SKM-1 treated with dmso at 0.1 percent for 144 hours (cell line): ENCODE data around the gene DOCK1.
"Not testable (repeated sequence)": the region's sequence is repeated elsewhere in the genome, so short reads cannot be mapped to it uniquely, and the experiment has no call there.

Source experiments
- DNase-seq: peaks from one replicate; lab custom pipeline; 2025; ENCODE audit not compliant: unreplicated experiment; lab: John Stamatoyannopoulos, UW

DOCK1 gene

DNA sequence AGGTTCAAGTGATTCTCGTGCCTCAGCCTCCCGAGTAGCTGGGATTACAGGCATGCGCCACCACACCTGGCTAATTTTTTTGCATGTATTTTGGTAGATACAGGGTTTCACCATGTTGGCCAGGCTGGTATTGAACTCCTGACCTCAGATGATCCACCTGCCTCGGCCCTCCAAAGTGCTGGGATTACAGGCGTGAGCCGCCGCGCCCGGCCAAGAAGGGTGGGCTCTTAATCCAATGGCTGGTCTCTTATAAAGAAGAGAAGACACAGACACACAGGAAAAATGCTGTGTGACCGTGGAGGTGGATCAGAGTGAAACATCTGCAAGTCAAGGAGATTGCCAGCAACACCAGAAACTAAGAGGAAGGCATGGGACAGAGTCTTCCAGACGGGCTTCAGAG, 394.0 kb downstream of the DOCK1 start:
- DNase-seq, result not testable (repeated sequence)

DNA sequence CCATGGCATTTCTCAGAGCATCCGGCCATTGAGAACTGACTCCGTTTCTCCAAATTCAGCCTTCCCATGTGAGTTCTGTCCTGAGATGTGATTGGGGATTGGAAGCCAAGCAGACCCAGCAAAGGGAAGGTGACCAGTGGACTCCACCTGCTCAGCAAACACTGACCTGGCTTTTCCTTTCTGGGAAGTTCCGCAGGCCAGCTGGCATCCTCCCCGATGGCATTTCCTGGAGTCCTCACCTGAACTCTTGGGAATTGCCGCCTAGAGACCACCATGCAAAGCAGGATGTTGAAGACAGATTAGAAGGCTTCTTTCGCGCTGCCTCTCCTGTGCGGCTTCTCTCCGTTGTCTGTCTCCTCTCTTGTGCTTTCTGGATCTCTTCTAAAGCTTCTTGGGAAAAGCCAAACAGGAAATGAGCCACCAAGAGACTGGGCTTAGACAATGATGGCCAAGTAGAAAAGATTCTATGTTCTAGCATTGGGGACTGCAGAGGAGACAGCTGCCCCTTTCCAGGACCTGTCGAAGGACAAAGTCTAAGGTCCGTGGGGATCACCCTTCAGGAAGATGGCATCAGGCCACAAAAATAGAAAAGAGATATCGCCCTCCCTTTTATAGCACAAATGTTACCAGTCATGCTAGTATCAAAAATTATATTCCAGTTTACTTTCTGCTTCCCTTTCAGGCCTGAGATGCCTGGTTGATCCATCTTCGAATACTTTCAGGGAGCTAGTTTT, 394.9 kb downstream of the DOCK1 start:
- no peak for DNase-seq

DNA sequence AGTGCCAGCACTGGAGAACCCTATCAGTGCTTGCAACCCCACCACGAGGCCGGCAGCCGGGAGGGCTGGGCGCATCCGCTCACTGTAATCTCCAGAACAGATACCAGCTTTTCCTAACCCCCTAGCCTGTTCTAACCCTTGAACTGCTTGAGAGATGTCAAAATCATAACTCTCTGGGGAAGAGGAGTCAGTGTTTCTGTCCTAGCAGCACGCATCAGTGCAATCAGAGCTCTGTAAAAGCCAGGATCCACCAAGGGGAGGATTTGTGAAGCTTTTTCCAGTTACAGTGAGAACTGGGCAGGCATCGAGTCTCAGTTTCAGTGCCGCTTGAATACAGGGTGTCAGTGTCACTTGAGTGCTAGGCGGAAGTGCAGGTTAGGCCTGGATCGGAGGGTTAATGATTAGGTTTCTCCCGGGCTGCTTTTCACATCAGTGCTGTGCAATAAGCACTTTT, 395.7 kb downstream of the DOCK1 start:
- DNase-seq, result no peak

- no peak for DNase-seq
Observed at GRCh38 chr10:127302343-127302742, 397.1 kb downstream of the DOCK1 start.

- no peak for DNase-seq
Observed at GRCh38 chr10:127303105-127303504, 397.9 kb downstream of the DOCK1 start.

DNA sequence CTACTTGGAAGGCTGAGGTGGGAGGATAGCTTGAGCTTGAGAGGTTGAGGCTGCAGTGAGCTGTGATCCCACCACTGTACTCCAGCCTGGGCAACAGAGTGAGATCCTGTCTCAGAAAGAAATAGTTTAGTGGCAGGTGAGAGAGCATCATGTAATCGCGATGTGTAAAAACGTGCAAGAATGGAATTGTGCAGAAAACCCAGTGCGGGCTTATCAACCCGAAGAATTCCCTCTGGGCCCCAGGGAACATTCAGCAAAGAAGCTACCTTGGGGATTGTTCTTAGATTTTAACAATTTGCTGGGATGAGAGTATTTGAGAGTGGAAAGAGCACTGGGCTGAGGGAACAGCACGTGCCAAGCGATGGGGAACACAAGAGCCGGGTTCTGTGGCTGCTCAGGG, 398.5 kb downstream of the DOCK1 start:
- no peak for DNase-seq

DNA sequence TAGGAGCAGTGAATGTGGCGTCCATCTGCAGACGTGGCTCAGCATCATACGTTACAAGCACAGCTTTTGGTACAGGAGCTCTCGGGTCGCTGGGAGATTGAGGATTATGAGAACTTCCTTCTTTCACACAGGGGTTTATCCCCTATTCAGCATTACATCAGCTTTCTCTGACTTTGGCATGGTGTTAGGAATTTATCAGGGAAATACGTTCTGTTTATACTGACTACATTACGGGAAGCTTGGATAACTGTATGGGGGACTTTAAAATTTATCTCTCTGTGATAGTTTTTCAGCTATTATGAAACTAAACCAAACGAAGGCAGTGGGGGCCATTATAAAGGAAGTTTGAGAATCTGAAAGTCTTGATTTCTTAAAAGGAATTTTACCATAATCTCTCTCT, 401.3 kb downstream of the DOCK1 start:
- DNase-seq, result no peak

- DNase-seq, result no peak
Observed at GRCh38 chr10:127307338-127307737, 402.1 kb downstream of the DOCK1 start.

DNA sequence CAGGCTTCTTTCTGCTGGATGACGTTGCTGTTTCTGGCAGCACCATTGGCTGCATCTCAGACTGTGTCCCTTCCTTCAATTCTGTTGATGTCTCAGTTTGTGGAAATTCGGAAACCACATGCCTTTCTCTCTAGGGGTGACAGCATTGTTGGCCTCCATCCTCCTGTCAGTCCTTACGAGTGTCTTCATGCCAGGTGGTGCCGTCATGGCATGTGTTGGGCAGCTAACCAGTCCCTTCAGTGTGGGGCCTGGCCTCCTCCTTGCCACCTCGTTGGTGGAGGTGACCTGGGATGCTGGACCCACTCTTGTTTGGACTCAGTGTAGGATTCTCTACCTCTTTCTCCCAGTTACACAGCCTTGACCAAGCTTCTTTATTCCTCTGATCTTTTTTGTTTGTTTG, 402.8 kb downstream of the DOCK1 start:
- DNase-seq, result no peak

DNA sequence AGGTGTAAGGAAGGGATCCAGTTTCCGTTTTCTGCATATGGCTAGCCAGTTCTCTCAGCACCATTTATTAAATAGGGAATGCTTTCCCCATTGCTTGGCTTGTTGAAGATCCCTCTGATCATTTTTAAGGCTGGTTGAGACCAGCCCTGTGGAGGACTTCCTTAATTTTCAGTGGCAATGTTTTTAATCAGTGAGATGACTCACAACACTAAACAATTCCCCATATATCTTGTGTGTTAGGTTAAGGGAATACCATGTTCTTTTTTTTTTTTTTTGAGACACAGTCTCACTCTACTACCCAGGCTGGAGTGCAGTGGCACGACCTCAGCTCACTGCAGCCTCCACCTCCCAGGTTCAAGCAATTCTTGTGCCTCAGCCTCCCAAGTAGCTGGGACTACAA, 404.4 kb downstream of the DOCK1 start:
- DNase-seq, result not testable (repeated sequence)

- DNase-seq, result no peak
Observed at GRCh38 chr10:127310430-127310829, 405.2 kb downstream of the DOCK1 start.

- DNase-seq, result no peak
Observed at GRCh38 chr10:127310923-127311322, 405.7 kb downstream of the DOCK1 start.

- DNase-seq, result no peak
Observed at GRCh38 chr10:127313996-127314700, 408.9 kb downstream of the DOCK1 start.

GRCh38 chr10:127314797-127315196, 409.6 kb downstream of the DOCK1 start:
- DNase-seq, result no peak

- DNase-seq, result no peak
Observed at GRCh38 chr10:127315888-127316287, 410.7 kb downstream of the DOCK1 start.

DNA sequence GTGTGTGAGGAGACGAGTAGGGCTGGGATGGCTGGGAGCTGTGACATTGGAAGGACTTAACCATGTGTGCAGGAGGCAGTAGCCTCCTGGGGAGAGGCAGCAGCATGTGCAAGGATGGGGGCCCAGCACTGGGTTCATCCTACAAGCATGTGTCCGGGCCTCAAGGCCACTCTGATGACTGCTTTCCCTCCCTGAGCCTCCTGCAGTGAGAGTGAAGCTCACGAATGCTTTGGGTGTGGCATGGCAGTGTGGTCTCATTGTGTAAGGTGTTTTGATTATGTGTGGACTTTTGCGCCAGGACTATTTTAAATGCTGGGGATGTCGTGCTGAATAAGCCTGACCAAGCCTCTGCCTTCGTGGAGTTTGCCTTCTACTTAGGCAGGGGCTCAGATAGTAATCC, 413.2 kb downstream of the DOCK1 start:
- no peak for DNase-seq

DNA sequence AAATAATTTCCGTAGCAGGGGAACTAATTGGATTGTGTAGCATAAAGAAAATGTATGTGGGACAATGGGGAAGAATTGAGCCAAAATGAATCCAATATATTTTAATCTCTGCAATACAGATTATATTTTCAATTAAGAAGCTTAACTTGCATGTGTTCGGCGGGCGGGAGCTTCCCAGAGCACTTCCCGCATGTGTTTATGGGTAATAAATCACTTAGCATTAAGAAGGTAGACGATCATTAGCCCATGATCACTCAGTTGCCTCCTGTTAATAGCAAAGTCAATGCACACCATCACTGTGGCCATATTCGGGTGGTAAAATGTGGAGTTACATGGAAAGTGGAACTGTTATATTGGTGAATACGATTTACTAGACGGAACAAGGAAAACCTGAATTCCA, 414.0 kb downstream of the DOCK1 start:
- DNase-seq, result no peak

DNA sequence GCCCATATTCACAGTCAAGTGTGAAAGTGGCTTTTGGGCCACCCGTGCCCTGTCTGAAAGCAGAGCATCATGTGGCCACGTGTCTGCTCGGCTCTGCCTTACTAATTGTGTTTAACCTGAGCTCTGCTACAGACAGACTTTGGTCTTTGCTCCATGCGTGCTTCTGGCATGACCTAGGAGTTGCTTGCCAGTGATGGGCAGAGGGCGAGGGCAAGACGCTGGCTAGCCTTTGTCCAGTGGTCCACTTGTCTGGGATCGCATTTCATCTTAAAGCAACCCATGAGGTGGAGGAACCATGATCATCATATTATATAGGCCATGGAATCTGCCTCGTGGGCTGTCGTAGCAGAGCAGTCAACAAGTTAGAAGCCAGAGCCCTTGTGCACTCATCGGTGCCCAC, 414.5 kb downstream of the DOCK1 start:
- no peak for DNase-seq

DNA sequence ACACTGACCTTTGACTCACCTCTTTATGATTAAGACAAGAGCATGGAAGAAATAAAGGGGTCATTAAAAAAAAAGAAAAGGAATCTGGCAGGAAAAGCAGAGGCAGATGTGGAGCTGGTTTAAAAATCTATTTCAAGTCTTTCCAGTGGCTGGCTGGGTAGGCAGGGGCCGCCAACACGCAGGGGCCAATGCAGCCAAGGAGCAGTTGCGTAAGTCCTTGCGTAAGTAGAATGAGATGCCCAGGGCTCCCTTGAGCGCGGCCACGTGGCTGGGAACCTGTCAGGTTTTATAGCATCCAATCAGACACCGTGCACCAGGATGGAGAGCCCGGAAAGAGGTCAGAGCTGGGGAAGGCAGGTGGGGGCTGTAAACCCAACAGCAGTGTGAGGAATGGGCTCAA, 414.9 kb downstream of the DOCK1 start:
- peak; percentile 5 for DNase-seq

DNA sequence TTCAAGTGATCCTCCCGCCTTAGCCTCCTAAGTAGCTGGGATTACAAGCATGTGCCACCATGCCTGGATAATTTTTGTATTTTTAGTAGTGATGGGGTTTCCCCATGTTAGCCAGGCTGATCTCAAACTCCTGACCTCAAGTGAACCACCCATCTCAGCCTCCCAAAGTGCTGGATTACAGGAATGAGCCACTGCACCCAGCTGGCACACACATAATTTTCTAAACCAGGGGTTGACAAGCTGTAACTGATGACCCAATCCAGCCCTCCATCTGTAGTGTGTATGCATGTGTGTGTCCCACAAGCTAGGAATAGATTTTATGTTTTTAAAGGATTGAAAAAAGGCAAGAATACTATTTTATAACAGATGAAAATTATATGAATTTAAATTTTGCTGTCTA, 417.1 kb downstream of the DOCK1 start:
- DNase-seq, result no peak

- no peak for DNase-seq
Observed at GRCh38 chr10:127325506-127325905, 420.3 kb downstream of the DOCK1 start.

DNA sequence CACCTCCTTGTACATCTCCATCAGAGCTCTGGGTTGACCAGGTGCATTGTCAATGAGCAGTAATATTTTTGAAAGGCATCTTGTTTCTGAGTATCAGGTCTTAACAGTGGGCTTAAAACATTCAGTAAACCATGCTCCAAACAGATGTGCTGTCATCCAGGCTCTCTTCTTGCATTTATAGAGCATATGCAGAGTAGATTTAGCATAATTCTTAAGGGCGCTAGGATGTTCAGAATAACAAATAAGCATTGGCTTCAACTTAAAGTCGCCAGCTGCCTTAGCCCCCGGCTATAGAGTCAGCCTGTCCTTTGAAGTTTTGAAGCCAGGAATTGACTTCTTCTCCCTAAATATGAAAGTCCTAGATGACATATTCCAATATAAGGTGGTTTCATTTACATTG, 421.7 kb downstream of the DOCK1 start:
- no peak for DNase-seq

- DNase-seq, result no peak
Observed at GRCh38 chr10:127331696-127332095, 426.5 kb downstream of the DOCK1 start.
